Activated CD8-positive, alpha-beta T cell treated with anti-CD3 and anti-CD28 coated beads for 36 hours (primary cell): Measurements from ENCODE around the gene PLEKHA6. TPM values are rescaled to one million over a fixed set of nuclear protein-coding genes. Genes with fewer than 3 reads are reported as not detected.

Experiments
- ATAC-seq: fragments of 200-7000 bp; cut with Tn5 transposase; one replicate; pipeline ENCODE4 v1.10.0; 2021; ENCODE audit warnings: mild to moderate bottlenecking, moderate library complexity
- CTCF ChIA-PET: fragments of 350-600 bp; sonication (Branson Sonifier 250); formaldehyde crosslinking; loops from one replicate; lab custom pipeline; 2021; ENCODE audit warnings: antibody characterized with exemption; lab: Charles Lee
- POLR2A ChIA-PET: fragments of 350-600 bp; sonication (Branson Sonifier 250); formaldehyde crosslinking; loops from one replicate; lab custom pipeline; 2021; ENCODE audit warnings: antibody characterized with exemption; lab: Charles Lee
- DNase-seq: peaks from one replicate; pipeline ENCODE4 v3.0.0-alpha.2; 2020
- H3K27ac Mint-ChIP-seq: one replicate; pipeline ENCODE4 v1.8.0; 2021; ENCODE audit warnings: mild to moderate bottlenecking, mixed read lengths
- H3K27me3 Mint-ChIP-seq: one replicate; pipeline ENCODE4 v1.8.0; 2021; ENCODE audit warnings: mixed read lengths
- H3K36me3 Mint-ChIP-seq: one replicate; pipeline ENCODE4 v1.8.0; 2021; ENCODE audit warnings: low read depth, mixed read lengths
- H3K4me1 Mint-ChIP-seq: one replicate; pipeline ENCODE4 v1.8.0; 2021; ENCODE audit warnings: low read depth, mixed read lengths
- H3K4me3 Mint-ChIP-seq: one replicate; pipeline ENCODE4 v1.8.0; 2021; ENCODE audit warnings: mild to moderate bottlenecking, moderate library complexity, mixed read lengths
- H3K9me3 Mint-ChIP-seq: one replicate; pipeline ENCODE4 v1.8.0; 2021; ENCODE audit warnings: mixed read lengths
- intact Hi-C: fragments of 100-400 bp; cut with micrococcal nuclease; formaldehyde crosslinking; loops from one replicate; pipeline ENCODE4 v1.10.0; 2022
- total RNA-seq, 2 experiments: library from RNA; stranded (reverse); gene quantifications; one replicate each; pipeline ENCODE4 v1.2.3, GENCODE V29; 2021
- TF ChIP-seq, protein P1 (sequence below): fragments of 200-600 bp; IDR thresholded peaks from one replicate; pipeline ENCODE4 v1.8.0; 2022; ENCODE audit warnings: antibody characterized with exemption, mild to moderate bottlenecking

PLEKHA6 gene
- total RNA-seq, 2 experiments from 2014 or later: 3.0 to 3.7 TPM

DNA sequence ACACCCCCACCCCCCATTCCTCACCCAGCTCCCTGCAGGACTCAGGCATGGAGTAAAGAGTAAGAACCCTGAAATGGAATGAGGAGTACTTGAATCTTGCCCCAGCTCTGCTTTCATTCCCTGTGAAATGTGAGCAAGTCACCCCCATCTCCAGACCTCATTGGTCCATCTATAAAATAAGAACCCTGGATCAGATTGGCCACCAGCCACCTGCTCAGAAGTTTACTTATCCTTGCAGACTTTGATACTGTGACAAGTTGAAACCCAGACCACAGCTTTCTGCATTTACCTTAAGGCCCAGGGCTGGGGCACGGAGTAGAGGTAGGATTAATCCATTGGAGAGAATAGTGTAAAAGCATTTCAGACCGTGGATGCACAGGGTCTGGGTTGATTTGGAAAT is 165.6 kb downstream of the PLEKHA6 start:
- H3K9me3 Mint-ChIP-seq: no peaks in the 10 kb centered on the region
- ATAC-seq (no peak), DNase-seq (no peak)
- peaks cover 26% of the 10 kb centered on the region for H3K4me1 Mint-ChIP-seq
- H3K36me3 Mint-ChIP-seq: no peaks in the 10 kb centered on the region
- H3K27me3 Mint-ChIP-seq: peaks cover 12% of the 10 kb centered on the region
- ChIA-PET CTCF (no interaction called here), POLR2A (no interaction called here)
- TF ChIP-seq, protein P1, sequence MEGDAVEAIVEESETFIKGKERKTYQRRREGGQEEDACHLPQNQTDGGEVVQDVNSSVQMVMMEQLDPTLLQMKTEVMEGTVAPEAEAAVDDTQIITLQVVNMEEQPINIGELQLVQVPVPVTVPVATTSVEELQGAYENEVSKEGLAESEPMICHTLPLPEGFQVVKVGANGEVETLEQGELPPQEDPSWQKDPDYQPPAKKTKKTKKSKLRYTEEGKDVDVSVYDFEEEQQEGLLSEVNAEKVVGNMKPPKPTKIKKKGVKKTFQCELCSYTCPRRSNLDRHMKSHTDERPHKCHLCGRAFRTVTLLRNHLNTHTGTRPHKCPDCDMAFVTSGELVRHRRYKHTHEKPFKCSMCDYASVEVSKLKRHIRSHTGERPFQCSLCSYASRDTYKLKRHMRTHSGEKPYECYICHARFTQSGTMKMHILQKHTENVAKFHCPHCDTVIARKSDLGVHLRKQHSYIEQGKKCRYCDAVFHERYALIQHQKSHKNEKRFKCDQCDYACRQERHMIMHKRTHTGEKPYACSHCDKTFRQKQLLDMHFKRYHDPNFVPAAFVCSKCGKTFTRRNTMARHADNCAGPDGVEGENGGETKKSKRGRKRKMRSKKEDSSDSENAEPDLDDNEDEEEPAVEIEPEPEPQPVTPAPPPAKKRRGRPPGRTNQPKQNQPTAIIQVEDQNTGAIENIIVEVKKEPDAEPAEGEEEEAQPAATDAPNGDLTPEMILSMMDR: no peak
- H3K4me3 Mint-ChIP-seq: no peak overlapping the region
- H3K27ac Mint-ChIP-seq: no peak overlapping the region
- intact Hi-C loops: no loop called here

DNA sequence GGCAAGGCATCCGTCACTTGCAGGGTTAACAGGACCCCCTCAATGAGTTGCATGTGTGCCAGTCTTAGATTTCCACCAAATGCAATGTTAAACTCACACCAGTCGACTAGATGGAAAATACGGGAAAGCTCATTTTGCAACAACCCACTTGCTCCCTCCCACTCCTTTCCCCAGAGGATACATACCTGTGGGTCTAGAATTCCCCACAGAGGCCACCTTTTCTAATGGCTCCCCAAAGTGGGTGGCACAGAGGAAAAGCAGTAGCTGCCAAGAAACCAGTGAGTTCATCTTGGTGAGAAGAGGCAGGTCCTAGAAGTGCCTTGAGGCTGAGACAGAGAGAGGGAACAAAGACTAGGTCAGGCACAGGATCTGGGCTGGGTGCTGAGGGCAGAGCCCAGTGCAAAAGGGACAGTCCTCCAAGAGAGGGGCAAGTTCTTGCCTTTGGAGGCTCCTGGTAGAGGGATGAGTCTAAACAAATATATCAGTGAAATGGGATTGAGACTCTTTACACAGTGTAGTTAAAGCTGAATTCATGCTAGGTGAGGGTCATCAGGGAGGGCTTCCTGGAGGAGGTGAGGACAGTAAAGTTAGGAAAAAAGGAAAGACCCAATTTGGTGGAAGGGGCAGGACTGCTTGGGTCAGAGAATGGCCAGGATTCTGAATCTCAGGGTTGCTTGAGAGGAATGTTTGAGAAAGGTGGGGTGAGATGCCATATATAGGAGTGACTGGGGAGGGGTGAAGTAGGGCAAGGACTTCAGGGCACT is 167.0 kb downstream of the PLEKHA6 start:
- Mint-ChIP-seq H3K27ac (no peak overlapping the region), H3K36me3 (no peaks in the 10 kb centered on the region), H3K9me3 (no peaks in the 10 kb centered on the region), H3K4me1 (peaks cover 29% of the 10 kb centered on the region), H3K4me3 (no peak overlapping the region), H3K27me3 (peaks cover 22% of the 10 kb centered on the region)
- intact Hi-C loops: no loop called here
- TF ChIP-seq, protein P1: no peak
- POLR2A ChIA-PET: interaction anchor here (0.6 kb wide), 2 partner anchors 508 to 949 kb away, joined by 3 read pairs; no protein-coding TSS in a partner anchor
- CTCF ChIA-PET: interaction anchor here (1.0 to 6.3 kb wide), 5 partner anchors 14 to 206 kb away, joined by 3 to 44 read pairs (median 4); no protein-coding TSS in a partner anchor
- ATAC-seq: no peak
- no peak for DNase-seq

DNA sequence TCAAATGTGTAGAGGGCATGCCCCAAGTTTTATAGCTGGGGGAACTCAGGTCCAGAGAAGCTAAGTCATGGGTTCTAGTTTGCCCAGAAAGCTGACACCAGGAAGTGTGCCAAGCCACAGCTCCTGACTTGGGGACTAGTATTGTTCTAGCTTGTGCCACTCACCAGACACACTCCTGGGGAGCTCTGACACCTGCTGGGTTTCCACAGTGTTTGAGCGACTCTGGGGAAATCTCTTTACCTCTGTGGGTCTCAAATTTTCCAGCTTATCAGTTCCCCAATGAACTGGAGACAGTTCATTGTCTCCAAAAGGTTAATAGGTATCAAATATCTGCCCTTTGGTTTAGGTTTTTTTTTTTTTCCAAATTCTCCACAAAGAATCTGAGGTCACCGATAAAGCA is 167.7 kb downstream of the PLEKHA6 start:
- POLR2A ChIA-PET: interaction anchor here (0.6 to 0.9 kb wide), 2 partner anchors 9 to 291 kb away, joined by 3 read pairs; no protein-coding TSS in a partner anchor
- Mint-ChIP-seq H3K4me1 (peaks cover 29% of the 10 kb centered on the region), H3K27me3 (peaks cover 30% of the 10 kb centered on the region), H3K9me3 (no peaks in the 10 kb centered on the region), H3K4me3 (no peak overlapping the region), H3K36me3 (no peaks in the 10 kb centered on the region), H3K27ac (no peak overlapping the region)
- CTCF ChIA-PET: interaction anchor here (1.0 to 6.3 kb wide), 5 partner anchors 15 to 206 kb away, joined by 3 to 44 read pairs (median 4); no protein-coding TSS in a partner anchor
- ATAC-seq (no peak), DNase-seq (no peak)
- intact Hi-C loops: no loop called here
- TF ChIP-seq, protein P1: no peak

DNA sequence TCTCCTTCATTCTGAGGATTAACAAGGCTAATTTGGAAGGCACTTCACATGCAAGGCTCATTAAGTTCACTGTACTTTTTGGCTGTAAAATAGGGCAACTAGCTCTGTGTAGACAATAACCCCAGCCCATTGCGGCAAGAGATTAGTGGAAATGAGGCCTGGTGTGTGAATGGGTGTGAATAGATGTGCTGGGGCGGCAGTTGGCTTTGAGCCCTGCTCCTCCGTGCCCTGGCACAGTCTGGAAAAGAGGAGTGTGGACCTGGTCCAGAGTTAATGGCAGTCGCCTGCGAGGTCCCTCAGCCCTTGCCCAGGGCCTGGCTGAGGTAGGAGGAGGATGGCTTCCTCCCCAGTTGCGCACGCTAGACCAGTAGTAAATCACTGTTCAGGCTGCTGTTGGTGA is 168.3 kb downstream of the PLEKHA6 start:
- TF ChIP-seq, protein P1: no peak
- ATAC-seq (no peak), DNase-seq (no peak)
- Mint-ChIP-seq H3K4me1 (peaks cover 29% of the 10 kb centered on the region), H3K27me3 (peaks cover 31% of the 10 kb centered on the region), H3K36me3 (no peaks in the 10 kb centered on the region), H3K9me3 (no peaks in the 10 kb centered on the region), H3K27ac (no peak overlapping the region), H3K4me3 (no peak overlapping the region)
- intact Hi-C loops: no loop called here
- ChIA-PET CTCF (interaction anchor here (1.2 to 6.3 kb wide), 6 partner anchors 11 to 172 kb away, joined by 3 to 44 read pairs (median 4); no protein-coding TSS in a partner anchor), POLR2A (interaction anchor here (0.6 to 0.9 kb wide), 2 partner anchors 9 to 291 kb away, joined by 3 read pairs; no protein-coding TSS in a partner anchor)
